C4-2B (cell line): ENCODE results near the gene CAST.

Experiments
- ZFX ChIP-seq: fragments of 450-650 bp; IDR thresholded peaks from 2 replicates; pipeline ENCODE4 v1.6.1; 2017
- TF ChIP-seq, protein P1 (sequence below): fragments of 450-650 bp; conservative IDR thresholded peaks from 2 replicates; pipeline ENCODE4 v1.5.1; 2017; ENCODE audit warnings: mild to moderate bottlenecking

DNA sequence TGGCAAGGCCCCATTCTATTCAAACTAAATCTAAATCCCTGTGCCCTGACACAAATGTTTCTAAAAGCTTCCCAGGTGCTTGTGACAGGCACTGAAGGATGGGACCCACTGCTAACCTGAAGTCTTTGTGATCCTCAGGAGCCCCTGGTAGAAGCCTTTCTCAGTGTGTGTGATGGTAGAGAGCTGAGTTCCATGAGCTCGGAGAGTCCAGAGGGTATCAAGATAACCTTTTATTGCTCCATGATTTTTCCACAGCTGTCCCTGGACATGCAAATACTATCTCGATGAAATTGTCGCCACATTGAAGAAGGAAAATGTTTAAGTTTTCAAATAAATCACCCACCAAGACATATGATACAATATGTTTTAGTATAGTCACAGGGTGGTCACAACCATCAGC is 7.7 kb downstream of the CAST start:
- TF ChIP-seq, protein P1, sequence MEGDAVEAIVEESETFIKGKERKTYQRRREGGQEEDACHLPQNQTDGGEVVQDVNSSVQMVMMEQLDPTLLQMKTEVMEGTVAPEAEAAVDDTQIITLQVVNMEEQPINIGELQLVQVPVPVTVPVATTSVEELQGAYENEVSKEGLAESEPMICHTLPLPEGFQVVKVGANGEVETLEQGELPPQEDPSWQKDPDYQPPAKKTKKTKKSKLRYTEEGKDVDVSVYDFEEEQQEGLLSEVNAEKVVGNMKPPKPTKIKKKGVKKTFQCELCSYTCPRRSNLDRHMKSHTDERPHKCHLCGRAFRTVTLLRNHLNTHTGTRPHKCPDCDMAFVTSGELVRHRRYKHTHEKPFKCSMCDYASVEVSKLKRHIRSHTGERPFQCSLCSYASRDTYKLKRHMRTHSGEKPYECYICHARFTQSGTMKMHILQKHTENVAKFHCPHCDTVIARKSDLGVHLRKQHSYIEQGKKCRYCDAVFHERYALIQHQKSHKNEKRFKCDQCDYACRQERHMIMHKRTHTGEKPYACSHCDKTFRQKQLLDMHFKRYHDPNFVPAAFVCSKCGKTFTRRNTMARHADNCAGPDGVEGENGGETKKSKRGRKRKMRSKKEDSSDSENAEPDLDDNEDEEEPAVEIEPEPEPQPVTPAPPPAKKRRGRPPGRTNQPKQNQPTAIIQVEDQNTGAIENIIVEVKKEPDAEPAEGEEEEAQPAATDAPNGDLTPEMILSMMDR, result no peak
- no peak for TF ChIP-seq ZFX
